Measurements from ENCODE around the gene SSX2IP.

Gene SSX2IP

DNA sequence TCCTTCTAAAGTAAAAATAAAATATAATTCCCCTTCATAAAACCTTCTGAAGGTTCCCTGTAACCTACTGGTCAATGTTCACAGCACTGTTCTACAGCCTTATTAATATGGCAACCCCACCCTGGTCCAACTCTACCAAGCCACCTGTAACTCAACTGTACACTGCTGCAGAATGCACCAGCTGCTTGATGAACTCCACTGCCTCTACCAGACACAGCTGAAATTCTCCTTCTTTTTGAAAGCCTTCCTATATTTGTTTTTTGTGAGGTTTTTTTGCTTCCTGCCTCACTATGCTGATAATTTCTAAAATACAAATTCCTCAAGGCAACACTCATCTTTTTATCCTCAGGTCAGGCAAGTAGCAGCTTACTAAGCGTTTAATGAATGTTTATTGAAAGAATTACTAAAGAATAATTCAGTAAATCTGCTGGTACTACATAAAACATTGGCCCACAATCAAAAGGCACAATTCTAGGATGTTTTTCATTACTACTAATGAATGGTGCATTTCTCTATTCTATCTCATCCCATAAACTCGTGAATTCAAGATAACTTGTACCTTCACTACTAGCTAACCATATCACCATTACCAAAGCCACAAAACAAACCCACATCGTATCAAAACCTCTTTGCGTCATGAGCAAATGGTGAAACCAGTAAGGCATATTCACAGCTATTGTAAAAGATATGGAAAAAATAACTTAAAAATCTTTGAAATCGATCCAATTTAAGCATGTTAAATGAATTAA lies 2.4 kb downstream of the SSX2IP start:
- Histone ChIP-seq H2AFZ (ENCODE audit: low read length) (no peak overlapping the region), H3K4me3 (ENCODE audit: low read depth, low read length, poor library complexity, severe bottlenecking) (peak overlapping the region; percentile 75), H3K27ac (ENCODE audit: low read depth, low read length, poor library complexity, severe bottlenecking) (peak overlapping the region; percentile 19), H3K9ac (ENCODE audit: low read length) (peak overlapping the region; percentile 93; the same call in 1 of the 2 replicates), H3K9me3 (ENCODE audit: low read length) (no peaks in the 10 kb centered on the region), H3K27me3 (ENCODE audit: insufficient read depth, low read length) (no peaks in the 10 kb centered on the region), H3K79me2 (ENCODE audit: insufficient read depth, low read length) (peaks cover 69% of the 10 kb centered on the region), H3F3A (ENCODE audit: insufficient read depth, low read length) (0 out of 2 replicates have a peak, but pooled peaks cover 6% of the 10 kb centered on the region), H3K4me1 (ENCODE audit: insufficient read depth, low read length, severe bottlenecking) (peaks cover 56% of the 10 kb centered on the region), H3K9me2 (ENCODE audit: low read depth, low read length) (no peaks in the 10 kb centered on the region), H3K36me3 (ENCODE audit: insufficient read depth, low read length) (peaks cover 18% of the 10 kb centered on the region), H3K4me2 (ENCODE audit: low read length) (peak overlapping the region; percentile 88), H4K20me1 (ENCODE audit: insufficient read depth, low read length) (no peaks in the 10 kb centered on the region)
- TF ChIP-seq, protein P1, sequence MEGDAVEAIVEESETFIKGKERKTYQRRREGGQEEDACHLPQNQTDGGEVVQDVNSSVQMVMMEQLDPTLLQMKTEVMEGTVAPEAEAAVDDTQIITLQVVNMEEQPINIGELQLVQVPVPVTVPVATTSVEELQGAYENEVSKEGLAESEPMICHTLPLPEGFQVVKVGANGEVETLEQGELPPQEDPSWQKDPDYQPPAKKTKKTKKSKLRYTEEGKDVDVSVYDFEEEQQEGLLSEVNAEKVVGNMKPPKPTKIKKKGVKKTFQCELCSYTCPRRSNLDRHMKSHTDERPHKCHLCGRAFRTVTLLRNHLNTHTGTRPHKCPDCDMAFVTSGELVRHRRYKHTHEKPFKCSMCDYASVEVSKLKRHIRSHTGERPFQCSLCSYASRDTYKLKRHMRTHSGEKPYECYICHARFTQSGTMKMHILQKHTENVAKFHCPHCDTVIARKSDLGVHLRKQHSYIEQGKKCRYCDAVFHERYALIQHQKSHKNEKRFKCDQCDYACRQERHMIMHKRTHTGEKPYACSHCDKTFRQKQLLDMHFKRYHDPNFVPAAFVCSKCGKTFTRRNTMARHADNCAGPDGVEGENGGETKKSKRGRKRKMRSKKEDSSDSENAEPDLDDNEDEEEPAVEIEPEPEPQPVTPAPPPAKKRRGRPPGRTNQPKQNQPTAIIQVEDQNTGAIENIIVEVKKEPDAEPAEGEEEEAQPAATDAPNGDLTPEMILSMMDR (IDR thresholded peaks at IDR 0.05; ENCODE audit: low read length) = no peak
- TF ChIP-seq EZH2 (IDR thresholded peaks at IDR 0.05; ENCODE audit: borderline replicate concordance, low read length) = no peak

DNA sequence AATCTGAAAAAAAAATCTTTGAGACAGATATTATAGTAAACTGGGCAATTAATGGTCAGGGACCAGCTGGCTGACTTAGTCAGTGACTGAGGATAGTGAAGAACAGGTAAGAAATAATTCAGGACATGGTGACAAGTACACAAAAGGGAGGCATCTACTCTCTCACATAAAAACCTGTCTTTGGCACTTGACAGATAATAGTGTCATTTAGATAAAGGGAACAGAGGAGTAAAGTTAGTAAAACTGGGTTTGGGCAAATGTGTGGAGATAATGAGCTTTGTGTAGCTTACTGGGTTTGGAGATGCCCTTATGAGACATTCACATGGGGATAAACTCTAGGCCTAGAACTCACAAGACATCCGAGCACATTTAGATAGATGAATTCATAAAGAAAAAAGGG lies 4.0 kb downstream of the SSX2IP start:
- no peak overlapping the region for H3K4me2 ChIP-seq (ENCODE audit: low read length)

DNA sequence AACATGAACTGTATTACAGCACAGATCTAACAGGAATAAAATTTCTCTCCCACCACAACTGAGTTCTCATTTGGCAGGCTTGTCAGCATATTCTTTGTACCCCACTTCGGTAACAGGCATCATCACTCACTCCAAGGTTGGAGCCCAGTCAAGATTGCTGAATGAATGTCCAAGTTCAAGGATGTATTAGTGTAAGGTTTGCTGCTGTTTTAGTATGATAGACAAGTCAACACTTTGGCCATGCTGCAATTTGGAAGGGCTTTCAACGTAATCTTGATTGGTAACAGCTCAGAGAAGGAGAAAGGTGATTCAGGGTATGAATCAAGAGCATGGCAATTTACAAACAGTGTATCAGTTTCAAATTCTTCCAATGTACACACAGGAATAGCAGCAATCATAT lies 6.8 kb downstream of the SSX2IP start:
- Histone ChIP-seq H3K36me3 (ENCODE audit: insufficient read depth, low read length) (peaks cover 26% of the 10 kb centered on the region), H3K79me2 (ENCODE audit: insufficient read depth, low read length) (peaks cover 100% of the 10 kb centered on the region), H3K4me1 (ENCODE audit: insufficient read depth, low read length, severe bottlenecking) (peaks cover 26% of the 10 kb centered on the region), H3K27me3 (ENCODE audit: insufficient read depth, low read length) (no peaks in the 10 kb centered on the region), H3K27ac (ENCODE audit: low read depth, low read length, poor library complexity, severe bottlenecking) (no peak overlapping the region), H3K4me2 (ENCODE audit: low read length) (no peak overlapping the region), H3F3A (ENCODE audit: insufficient read depth, low read length) (no peaks in the 10 kb centered on the region), H3K9me2 (ENCODE audit: low read depth, low read length) (no peaks in the 10 kb centered on the region), H3K9ac (ENCODE audit: low read length) (no peak overlapping the region), H4K20me1 (ENCODE audit: insufficient read depth, low read length) (no peaks in the 10 kb centered on the region), H3K4me3 (ENCODE audit: low read depth, low read length, poor library complexity, severe bottlenecking) (no peak overlapping the region), H2AFZ (ENCODE audit: low read length) (no peak overlapping the region), H3K9me3 (ENCODE audit: low read length) (no peaks in the 10 kb centered on the region)
- TF ChIP-seq EZH2 (IDR thresholded peaks at IDR 0.05; ENCODE audit: borderline replicate concordance, low read length) = no peak
- TF ChIP-seq, protein P1 (IDR thresholded peaks at IDR 0.05; ENCODE audit: low read length) = no peak

More for the DNA sequence above, 4.0 kb downstream of the SSX2IP start:
- no peak overlapping the region for H3K9ac ChIP-seq (ENCODE audit: low read length)
- no peaks in the 10 kb centered on the region for H3K27me3 ChIP-seq (ENCODE audit: insufficient read depth, low read length)
- no peak overlapping the region for H3K27ac ChIP-seq (ENCODE audit: low read depth, low read length, poor library complexity, severe bottlenecking)
- no peaks in the 10 kb centered on the region for H4K20me1 ChIP-seq (ENCODE audit: insufficient read depth, low read length)
- H3K4me3 ChIP-seq (ENCODE audit: low read depth, low read length, poor library complexity, severe bottlenecking) = no peak overlapping the region
- TF ChIP-seq EZH2 (IDR thresholded peaks at IDR 0.05; ENCODE audit: borderline replicate concordance, low read length) = no peak
- TF ChIP-seq, protein P1 (IDR thresholded peaks at IDR 0.05; ENCODE audit: low read length) = no peak
- H2AFZ ChIP-seq (ENCODE audit: low read length) = no peak overlapping the region
- H3K79me2 ChIP-seq (ENCODE audit: insufficient read depth, low read length) = peaks cover 86% of the 10 kb centered on the region
- no peaks in the 10 kb centered on the region for H3K9me3 ChIP-seq (ENCODE audit: low read length)
- H3K36me3 ChIP-seq (ENCODE audit: insufficient read depth, low read length) = peaks cover 18% of the 10 kb centered on the region
- no peaks in the 10 kb centered on the region for H3F3A ChIP-seq (ENCODE audit: insufficient read depth, low read length)
- no peaks in the 10 kb centered on the region for H3K9me2 ChIP-seq (ENCODE audit: low read depth, low read length)
- peaks cover 40% of the 10 kb centered on the region for H3K4me1 ChIP-seq (ENCODE audit: insufficient read depth, low read length, severe bottlenecking)
